ENCODE results near the gene ZFR2. TPM values are rescaled to one million over a fixed set of nuclear protein-coding genes. Genes with fewer than 3 reads are reported as not detected.

The ZFR2 gene
- total and polyA plus RNA-seq, 7 donors, result not detected

- H3K4me3 ChIP-seq, result no peak overlapping the region
- no peak for ATAC-seq
- H3K27me3 ChIP-seq (ENCODE audit: insufficient read depth in 3 of 3, low read length in 2 of 3), result peaks cover 0 to 61% (median 26%) of the 10 kb centered on the region in 3 donors
- no peak for TF ChIP-seq CTCF (IDR thresholded peaks at IDR 0.05)
- intact Hi-C loops (cut with DNase I), result loop anchor here in 1 of 2 donors (10.0 kb wide), 1 partner anchor 358 kb away; the partner anchor contains the start of gene EBI3
- H3K36me3 ChIP-seq (ENCODE audit: insufficient read depth in 1 of 2, low read depth in 1 of 2), result no peaks in the 10 kb centered on the region
- H3K4me1 ChIP-seq, result no peaks in the 10 kb centered on the region
- H3K27ac ChIP-seq, result no peak overlapping the region
- H3K9me3 ChIP-seq, result no peaks in the 10 kb centered on the region
- no peak for DNase-seq
- 44 to 46% (median 46%) methylated on average over 14 of the region's 14 CpGs for WGBS, 3 donors
Observed at GRCh38 chr19:3866910-3867638, 1.8 kb downstream of the ZFR2 start.

GRCh38 chr19:3863648-3864047 lies 5.2 kb downstream of the ZFR2 start:
- H3K27me3 ChIP-seq (ENCODE audit: insufficient read depth in 3 of 3, low read length in 2 of 3), result peaks cover 0 to 40% (median 12%) of the 10 kb centered on the region in 3 donors

GRCh38 chr19:3862826-3863500 lies 5.9 kb downstream of the ZFR2 start:
- 66 to 74% (median 71%) methylated on average over 25 of the region's 25 CpGs for WGBS, 3 donors
- no peaks in the 10 kb centered on the region for H3K36me3 ChIP-seq (ENCODE audit: insufficient read depth in 1 of 2, low read depth in 1 of 2)
- H3K4me3 ChIP-seq, result no peak overlapping the region
- H3K27me3 ChIP-seq (ENCODE audit: insufficient read depth in 3 of 3, low read length in 2 of 3), result peaks cover 0 to 33% (median 8%) of the 10 kb centered on the region in 3 donors
- intact Hi-C loops (cut with DNase I), result loop anchor here in 1 of 2 donors (10.0 kb wide), 1 partner anchor 362 kb away; the partner anchor contains the start of gene EBI3
- no peak for ATAC-seq
- no peaks in the 10 kb centered on the region for H3K4me1 ChIP-seq
- H3K9me3 ChIP-seq, result no peaks in the 10 kb centered on the region
- no peak overlapping the region for H3K27ac ChIP-seq
- no peak for DNase-seq
- no peak for TF ChIP-seq CTCF (IDR thresholded peaks at IDR 0.05)

More at GRCh38 chr19:3863648-3864047, 5.2 kb downstream of the ZFR2 start:
- TF ChIP-seq CTCF (IDR thresholded peaks at IDR 0.05), result no peak
- H3K4me3 ChIP-seq, result no peak overlapping the region
- H3K36me3 ChIP-seq (ENCODE audit: insufficient read depth in 1 of 2, low read depth in 1 of 2), result no peaks in the 10 kb centered on the region
- WGBS, 3 donors, result 67 to 73% (median 72%) methylated on average over 12 of the region's 12 CpGs
- intact Hi-C loops (cut with DNase I), result loop anchor here in 1 of 2 donors (10.0 kb wide), 1 partner anchor 361 kb away; the partner anchor contains the start of gene EBI3
- no peak for DNase-seq
- no peak for ATAC-seq
- no peaks in the 10 kb centered on the region for H3K4me1 ChIP-seq
- H3K27ac ChIP-seq, result no peak overlapping the region
- no peaks in the 10 kb centered on the region for H3K9me3 ChIP-seq

- DNase-seq (no peak), ATAC-seq (no peak)
- H3K9me3 ChIP-seq, result no peaks in the 10 kb centered on the region
- H3K27ac ChIP-seq, result no peak overlapping the region
- no peak for TF ChIP-seq CTCF (IDR thresholded peaks at IDR 0.05)
- H3K27me3 ChIP-seq (ENCODE audit: insufficient read depth in 3 of 3, low read length in 2 of 3), result peaks cover 0 to 11% (median 6%) of the 10 kb centered on the region in 3 donors
- no peak overlapping the region for H3K4me3 ChIP-seq
- H3K4me1 ChIP-seq, result no peaks in the 10 kb centered on the region
- intact Hi-C loops (cut with DNase I), result loop anchor here in 1 of 2 donors (10.0 kb wide), 1 partner anchor 364 kb away; the partner anchor contains the start of gene EBI3
- no peaks in the 10 kb centered on the region for H3K36me3 ChIP-seq (ENCODE audit: insufficient read depth in 1 of 2, low read depth in 1 of 2)
- 81 to 83% (median 83%) methylated on average over 17 of the region's 17 CpGs for WGBS, 3 donors
Observed at GRCh38 chr19:3860499-3860898, 8.3 kb downstream of the ZFR2 start.

Data from psoas muscle (tissue), 8 donors.